GM19239 (cell line): Measurements from ENCODE around the gene GCLC.
"Not testable (repeated sequence)": the region's sequence is repeated elsewhere in the genome, so short reads cannot be mapped to it uniquely, and the experiment has no call there.

Experiments used
- DNase-seq: peaks from one replicate; pipeline ENCODE4 v3.0.0; 2011; ENCODE audit warnings: low spot score; ENCODE audit not compliant: insufficient read length
- FAIRE-seq: peaks from 2 replicates; lab custom pipeline; 2011; peaks lifted over from hg19 to GRCh38; lab: Jason Lieb, UNC

Gene GCLC

DNA sequence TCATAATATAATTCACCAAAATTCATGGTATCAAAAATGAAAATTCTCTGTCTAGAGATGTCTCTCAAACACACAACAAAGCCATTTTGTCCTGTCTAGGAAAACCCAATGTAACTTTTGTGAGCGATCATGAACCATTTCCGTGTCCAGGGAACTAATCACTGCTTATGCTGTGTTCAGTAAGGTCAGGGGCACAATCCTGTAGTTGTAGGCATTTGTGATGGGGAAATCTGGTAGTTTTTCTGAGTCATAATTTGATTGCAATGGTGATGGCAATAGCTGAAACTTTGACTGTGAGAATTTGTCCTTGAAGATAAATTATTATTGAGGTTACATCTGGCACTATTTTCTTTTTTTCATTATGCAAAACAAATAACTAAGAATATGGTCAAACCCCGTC lies 21.0 kb upstream of the GCLC start:
- FAIRE-seq, result no peak
- no peak for DNase-seq

DNA sequence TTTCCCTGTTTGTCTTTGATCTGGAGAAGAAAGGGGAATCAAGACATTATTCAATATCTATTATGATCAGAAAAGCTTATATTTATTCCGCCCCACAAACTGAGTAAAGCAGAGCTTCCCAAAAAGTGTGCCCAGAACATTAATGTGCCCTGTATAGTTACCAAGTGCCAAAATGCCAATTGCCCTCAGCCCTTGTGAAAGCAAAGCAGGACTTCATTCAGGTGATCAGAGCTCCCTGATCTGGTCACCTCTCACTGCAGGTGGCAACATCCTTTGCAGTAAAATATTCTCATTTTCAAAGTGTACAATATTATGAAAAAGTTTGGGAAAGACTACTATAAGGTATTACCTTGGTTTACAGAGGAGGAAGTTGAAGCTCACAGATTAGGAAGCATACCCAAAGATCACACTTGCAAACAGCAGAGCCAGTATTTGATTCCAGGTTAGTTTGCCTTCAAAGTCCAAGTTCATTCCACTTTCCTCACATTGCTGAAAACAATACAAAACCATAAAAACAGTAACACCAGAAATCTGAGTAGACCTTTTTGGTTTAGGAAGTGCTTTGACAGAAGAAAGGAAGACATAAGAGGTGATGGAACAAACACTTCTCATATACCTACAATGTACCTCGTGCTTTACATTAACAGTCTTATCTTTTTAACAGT lies 19.6 kb upstream of the GCLC start:
- FAIRE-seq (no peak), DNase-seq (no peak)

GRCh38 chr6:53556986-53557715 lies 12.2 kb upstream of the GCLC start:
- DNase-seq (no peak), FAIRE-seq (no peak)

DNA sequence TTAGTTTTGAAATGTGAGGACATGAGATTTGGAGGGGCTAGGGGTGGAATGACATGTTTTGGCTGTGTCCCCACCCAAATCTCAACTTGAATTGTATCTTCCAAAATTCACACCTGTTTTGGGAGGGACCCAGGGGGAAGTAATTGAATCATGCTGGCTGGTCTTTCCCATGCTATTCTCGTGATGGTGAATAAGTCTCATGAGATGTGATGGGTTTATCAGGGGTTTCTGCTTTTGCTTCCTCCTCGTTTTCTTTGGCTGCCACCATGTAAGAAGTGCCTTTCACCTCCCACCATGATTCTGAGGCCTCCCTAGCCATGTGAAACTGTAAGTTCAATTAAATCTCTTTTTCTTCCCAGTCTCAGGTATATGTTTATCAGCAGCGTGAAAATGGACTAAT lies 8.7 kb upstream of the GCLC start:
- not testable (repeated sequence) for FAIRE-seq, DNase-seq

DNA sequence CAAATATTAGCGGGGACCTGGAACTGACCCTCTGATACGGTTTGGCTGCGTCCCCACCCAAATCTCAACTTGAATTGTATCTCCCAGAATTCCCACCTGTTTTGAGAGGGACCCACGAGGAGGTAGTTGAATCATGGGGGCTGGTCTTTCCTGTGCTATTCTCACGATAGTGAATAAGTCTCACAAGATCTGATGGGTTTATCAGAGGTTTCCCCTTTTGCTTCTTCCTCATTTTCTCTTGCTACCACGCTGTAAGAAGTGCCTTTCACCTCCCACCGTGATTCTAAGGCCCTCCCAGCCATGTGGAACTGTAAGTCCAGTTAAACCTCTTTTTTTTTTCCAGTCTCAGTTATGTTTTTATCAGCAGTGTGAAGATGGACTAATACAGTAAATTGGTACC lies 6.8 kb upstream of the GCLC start:
- DNase-seq, result not testable (repeated sequence)

GRCh38 chr6:53547811-53548496 lies 3.1 kb upstream of the GCLC start:
- peak; percentile 64 for FAIRE-seq
- peak; percentile 87 for DNase-seq

More for the DNA sequence above, 6.8 kb upstream of the GCLC start:
- FAIRE-seq, result not testable (repeated sequence)

DNA sequence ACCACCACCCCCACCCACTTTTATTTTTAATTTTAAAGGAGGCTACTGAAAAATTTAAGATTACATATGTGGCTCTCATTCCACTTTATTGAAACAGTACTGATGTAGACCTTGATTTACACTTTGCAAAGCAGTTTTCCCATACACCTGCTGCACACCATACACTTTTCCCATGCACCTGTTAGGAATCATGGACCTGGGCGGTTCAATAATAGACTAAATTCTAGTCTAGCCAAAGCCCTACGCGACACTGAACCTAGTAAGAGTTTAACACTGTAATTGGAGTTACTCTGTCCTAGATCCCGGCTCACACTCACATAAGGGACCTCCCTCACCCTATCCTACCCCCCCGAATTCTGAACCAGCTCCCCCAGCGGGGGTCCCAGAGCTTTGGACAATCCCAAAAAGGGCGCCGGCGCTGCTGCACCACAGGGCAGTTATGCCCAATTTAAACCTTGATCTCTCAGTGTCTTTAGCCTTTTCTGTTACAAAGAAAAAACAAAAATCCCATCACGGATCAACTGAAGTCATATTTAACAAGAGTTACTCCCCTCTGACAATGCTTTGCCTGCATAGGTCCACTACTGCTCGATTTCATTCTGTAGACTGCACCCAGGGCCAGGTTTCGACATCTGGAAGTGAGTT lies 2.4 kb upstream of the GCLC start:
- no peak for DNase-seq
- FAIRE-seq, result no peak

- FAIRE-seq (no peak), DNase-seq (no peak)
Measured at GRCh38 chr6:53546281-53546680, 1.4 kb upstream of the GCLC start.

DNA sequence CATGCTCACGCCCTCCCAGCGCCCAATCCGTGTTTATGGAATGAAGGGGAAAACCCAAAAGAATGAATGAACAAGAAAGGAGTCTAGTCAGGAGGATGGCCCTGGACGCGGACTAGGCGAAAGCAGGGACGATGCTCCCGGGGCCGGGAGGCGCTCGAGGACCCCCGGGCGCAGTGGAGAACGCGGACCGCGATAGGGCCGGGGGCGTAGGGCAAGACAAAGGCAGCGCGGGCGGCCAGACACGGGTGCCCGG lies 758 bp downstream of the GCLC start:
- no peak for DNase-seq
- no peak for FAIRE-seq

DNA sequence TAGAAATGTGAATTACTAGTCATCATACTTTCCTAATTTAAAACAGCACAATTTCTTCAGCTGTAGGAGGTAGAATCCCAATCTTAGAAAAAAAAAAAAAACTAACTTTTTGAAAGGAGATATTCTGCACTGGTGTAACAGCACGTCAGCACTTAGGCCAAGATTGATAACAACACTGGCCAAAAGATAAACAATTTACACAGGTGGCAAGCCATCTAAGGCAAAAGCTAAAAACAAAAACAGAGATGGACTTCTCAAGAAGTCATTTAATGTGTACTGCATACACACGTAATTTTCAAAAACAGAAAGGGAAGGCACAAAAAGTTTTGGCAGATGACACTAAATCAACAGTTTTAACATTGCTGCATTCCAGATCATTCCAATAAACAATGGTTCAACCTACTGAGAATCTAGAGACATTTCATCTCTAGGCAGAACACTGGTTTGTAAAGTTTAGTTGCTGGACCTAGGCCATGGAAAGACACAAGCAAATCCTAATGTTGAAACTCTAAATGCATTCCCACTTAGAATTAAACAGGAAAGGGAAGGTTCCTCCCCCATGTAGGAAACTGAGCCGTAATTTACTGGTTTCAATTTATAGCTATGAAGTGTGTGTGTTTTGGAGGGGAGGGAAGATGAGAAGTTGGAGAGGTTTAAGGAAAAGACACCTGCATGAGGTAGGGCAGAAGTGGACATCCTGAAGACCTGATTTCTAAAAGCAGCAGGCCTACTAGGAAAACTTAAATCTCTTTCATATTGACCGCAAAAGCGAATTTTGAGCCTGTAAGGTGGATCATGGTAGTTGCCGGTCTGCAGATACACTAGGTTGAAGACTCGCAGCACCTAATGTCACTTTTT lies 1.3 kb downstream of the GCLC start:
- FAIRE-seq, result peak; percentile 66
- no peak for DNase-seq

DNA sequence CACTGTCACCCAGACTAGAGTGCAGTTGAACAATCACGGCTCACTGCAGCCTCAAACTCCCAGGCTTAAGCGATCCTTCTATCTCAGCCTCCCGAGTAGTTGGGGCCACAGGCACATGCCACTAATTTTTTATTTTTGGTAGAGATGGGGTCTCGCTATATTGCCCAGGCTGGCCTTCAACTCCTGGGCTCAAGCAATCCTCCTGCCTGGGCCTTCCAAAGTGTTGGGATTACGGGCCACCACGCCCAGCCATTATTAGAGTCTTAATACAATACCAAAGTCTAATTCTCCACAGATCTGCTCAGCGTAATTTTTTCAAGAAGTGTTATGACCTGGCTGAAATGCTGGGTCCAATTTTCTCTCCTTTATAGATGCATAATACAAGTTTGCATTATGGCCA lies 3.0 kb downstream of the GCLC start:
- no peak for DNase-seq
- no peak for FAIRE-seq

- DNase-seq (no peak), FAIRE-seq (no peak)
Measured at GRCh38 chr6:53540129-53540692, 4.7 kb downstream of the GCLC start.

GRCh38 chr6:53539561-53539960 lies 5.3 kb downstream of the GCLC start:
- no peak for DNase-seq
- no peak for FAIRE-seq

DNA sequence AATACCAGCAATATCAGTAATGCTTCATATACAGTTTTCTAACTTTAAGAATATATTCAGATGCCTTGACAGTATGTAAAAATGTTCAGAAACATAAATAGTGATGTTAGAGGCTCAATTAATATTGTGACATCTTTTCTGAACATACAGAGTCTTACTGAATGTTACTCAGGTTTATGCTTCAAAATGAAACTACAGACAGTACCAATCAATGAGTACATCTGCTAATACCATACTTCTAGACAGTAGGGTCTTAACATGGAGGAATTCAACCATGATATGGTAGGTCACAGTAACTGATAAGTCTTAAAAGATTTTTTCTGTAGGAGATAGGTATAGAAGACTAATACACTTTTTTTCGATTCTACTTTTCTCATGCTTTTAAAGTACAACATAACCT lies 8.3 kb downstream of the GCLC start:
- no peak for DNase-seq
- FAIRE-seq, result no peak

DNA sequence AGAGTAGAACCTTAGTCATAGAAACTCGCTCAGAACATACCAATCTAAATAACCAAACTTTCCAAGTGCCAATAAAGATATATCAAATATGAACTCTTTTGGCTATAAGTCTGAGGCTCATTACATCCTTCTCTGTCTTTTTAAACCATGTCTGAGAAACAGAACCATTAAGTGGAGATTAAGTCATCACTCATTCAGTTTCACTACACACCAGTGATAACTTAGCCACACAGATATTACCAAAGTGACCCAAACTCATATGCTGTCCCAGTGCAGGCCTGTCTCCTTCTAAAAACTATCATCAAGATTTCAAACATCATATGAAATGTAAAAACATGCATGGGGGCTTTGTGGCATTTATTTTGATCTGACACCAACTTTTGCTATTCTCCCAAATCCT lies 12.0 kb downstream of the GCLC start:
- FAIRE-seq (no peak), DNase-seq (no peak)

DNA sequence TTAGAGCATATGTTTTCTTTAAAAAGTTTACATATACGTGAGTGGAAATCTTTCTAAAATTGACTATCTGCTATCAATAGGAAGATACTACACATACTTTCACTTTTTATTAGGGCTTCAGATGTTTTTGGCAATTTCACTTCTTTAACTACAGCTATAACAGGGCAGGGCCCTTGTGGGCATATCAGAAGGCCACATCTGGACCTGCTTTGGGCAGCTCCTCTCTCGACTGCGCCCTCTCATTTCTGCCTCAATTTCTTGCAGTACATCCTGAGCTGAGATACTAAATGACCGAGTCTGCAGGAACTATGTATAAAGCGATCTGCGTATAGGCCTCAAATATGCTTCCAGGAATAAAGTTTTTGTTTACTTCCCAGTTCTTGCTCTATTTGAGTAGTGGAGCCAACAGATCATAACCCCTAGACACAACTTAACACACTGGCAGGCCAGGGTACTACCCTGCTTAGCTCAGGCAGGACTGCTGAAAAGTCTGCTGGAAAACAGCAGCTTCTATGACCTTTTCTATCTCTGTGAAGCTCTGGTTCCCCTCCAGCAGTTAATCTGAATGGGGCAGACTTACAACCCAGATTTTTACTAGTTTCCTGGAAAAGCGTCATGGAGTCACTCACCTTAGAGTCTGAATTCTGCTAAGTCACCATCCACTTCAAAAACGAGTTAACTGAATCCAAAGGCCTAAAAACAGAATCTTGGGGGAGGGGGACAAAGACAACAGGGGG lies 12.7 kb downstream of the GCLC start:
- FAIRE-seq, result no peak
- DNase-seq, result no peak

DNA sequence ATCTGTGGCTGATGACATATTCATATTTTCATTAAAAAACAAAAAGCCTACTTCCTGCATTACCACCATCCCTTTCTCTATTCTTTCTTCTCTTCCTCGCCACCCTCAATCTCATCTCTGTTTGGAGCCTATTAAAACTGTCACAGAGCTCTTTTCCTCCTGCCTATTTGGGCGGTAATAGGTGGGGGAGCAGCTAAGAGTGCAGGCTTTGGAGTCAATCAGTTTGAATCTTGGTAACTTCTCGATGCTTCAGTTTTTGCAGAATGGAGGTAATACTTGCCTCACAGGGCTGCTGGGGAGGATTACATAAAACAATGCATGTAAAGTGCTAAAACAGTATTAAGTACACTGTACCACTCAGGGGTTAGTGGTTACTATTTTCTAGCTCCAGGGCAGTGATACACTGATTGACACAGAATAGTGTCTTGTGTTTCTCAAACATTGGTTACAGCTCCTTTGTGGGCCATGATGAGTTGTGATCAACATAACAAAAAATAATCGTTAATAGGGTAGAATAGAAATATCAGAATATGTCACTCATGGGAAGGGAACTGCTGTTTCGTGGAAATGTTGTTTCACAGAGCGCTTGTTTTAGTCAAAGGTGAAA lies 14.0 kb downstream of the GCLC start:
- DNase-seq (no peak), FAIRE-seq (no peak)

DNA sequence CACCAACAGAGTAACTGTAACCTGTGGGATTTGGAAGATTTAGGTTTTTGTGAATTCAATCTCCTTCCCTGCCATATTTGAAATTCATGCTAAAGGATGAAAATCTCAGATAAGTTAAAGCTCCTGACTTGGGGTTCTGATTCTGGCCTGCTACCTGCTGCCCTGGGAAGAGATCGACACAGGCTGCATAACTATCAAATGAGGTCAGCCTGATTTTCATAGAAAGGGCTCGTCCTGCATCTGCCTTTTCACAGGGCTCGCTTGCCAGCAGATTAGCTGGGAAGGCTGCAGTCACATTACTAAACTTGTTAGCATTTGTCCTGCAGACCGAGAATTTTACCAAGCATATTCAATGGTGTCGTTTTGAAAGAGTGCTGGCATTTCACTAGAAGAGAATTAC lies 14.6 kb downstream of the GCLC start:
- DNase-seq, result no peak
- no peak for FAIRE-seq
